Head of caudate nucleus (tissue), 42 donors: ENCODE measurements around the gene HBA2.
"Not testable (repeated sequence)": the region's sequence is repeated elsewhere in the genome, so short reads cannot be mapped to it uniquely, and the experiment has no call there.

Experiments
- DNase-seq, 42 donors: peaks; one replicate each; pipeline versions ENCODE4 v3.0.0 to v3.0.0-alpha.2; 2020 to 2021; ENCODE audit warnings: mixed read lengths in 7 of 42
- intact Hi-C: fragments of 100-400 bp; cut with DNase I; formaldehyde crosslinking; loops from one replicate; pipeline ENCODE4 v1.15.0; 2022

HBA2 gene

DNA sequence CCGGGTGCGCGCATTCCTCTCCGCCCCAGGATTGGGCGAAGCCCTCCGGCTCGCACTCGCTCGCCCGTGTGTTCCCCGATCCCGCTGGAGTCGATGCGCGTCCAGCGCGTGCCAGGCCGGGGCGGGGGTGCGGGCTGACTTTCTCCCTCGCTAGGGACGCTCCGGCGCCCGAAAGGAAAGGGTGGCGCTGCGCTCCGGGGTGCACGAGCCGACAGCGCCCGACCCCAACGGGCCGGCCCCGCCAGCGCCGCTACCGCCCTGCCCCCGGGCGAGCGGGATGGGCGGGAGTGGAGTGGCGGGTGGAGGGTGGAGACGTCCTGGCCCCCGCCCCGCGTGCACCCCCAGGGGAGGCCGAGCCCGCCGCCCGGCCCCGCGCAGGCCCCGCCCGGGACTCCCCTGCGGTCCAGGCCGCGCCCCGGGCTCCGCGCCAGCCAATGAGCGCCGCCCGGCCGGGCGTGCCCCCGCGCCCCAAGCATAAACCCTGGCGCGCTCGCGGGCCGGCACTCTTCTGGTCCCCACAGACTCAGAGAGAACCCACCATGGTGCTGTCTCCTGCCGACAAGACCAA is at the start of gene HBA2:
HBA2 (plus strand) TSS at position 503 of the 568 bp plus-strand sequence; CDS start at position 540, 37 bp downstream.
- DNase-seq, intact Hi-C loops: not testable (repeated sequence)

DNA sequence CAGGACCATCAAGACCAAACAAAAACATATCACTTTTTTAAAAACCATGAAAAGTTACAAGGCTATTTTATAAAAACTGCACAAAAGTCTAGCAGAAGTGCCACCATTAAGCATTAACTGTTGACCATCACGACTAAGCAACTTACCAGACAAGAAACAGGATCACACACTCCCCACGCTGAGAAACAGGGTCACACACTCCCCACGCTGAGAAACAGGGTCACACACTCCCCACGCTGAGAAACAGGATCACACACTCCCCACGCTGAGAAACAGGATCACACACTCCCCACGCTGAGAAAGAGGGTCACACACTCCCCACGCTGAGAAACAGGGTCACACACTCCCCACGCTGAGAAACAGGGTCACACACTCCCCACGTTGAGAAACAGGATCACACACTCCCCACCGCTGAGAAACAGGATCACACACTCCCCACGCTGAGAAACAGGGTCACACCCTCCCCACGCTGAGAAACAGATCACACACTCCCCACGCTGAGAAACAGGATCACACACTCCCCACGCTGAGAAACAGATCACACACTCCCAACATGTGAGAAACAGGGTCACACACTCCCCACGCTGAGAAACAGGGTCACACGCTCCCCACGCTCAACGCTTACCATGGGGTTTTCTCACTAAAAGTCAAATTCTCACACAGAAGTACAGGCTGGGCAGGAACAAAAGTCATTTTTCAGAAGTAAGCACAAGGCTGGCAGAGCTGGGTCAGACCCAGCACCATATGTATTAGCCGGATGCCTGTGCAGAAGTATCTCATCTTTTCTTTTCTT is 48.9 kb upstream of the HBA2 start:
- intact Hi-C loops: not testable (repeated sequence)
- DNase-seq: peak in 4 of 42 donors; percentile 13 to 38 (median 14)

DNA sequence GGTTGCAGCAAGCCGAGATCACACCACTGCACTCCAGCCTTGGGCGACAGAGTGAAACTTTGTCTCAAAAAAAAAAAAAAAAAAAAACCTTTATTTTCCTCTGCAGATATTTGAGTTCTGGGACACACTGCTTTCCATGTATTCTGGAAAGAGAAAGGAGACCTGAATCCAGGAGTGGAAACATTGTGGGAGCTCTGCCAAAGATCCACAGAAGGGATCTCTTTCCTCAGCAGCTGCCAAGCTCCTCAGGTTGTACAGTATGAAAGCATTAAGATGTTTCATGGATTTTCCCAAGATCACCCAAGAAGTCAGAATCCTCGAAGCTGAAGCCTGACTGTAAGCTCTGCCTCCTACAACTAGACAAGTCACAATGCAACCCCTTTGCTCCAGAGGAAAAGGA is 47.7 kb upstream of the HBA2 start:
- intact Hi-C loops: no loop called here
- DNase-seq: no peak

DNA sequence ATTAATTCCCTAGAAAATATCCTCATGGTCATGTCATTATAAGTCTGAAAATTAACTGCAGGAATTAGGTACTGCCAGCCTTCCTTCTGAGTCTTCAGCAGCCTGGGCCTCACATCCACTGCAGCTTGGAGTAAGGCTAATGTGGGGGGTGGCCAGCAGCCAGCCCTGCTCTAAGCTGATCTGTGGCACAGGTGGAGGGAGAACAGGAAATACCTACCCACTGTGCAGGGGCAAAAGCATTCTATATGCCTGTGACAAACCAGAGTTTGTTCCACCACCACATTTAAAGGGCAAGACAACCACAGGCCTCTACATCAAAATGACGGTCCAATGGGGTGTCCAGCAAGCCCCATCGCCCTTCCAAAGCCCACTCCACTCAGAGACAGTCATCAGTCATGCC is 43.6 kb upstream of the HBA2 start:
- no peak for DNase-seq

DNA sequence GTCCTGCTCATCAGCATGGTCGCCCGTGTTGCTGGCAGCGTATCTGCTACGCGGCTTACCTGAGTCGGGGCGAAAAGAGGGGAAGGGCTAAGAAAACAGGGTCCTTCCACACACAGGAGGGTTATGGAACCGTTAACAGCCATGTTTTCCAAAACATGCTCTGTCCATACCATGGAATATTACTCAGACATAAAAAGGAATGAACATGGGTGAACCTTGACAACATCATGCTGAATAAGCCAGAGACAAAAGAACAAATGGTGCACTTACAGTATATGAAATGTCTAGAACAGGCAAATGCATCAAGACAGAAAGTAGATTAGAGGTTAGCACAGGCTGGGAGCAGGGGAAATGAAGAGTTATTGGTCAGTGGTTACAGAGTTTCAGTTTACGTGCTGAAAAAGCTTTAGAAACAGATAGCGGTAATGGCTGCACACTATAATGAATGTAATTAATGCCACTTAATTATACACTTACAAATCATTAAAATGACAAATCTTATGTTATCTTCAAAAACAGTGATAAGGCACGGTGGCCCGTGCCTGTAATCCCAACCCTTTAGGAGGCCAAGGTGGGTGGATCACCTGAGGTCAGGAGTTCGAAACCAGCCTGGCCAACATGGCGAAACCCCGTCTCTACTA is 42.0 kb upstream of the HBA2 start:
- intact Hi-C loops: no loop called here
- DNase-seq: no peak

More for the DNA sequence above, 43.6 kb upstream of the HBA2 start:
- intact Hi-C loops: no loop called here

DNA sequence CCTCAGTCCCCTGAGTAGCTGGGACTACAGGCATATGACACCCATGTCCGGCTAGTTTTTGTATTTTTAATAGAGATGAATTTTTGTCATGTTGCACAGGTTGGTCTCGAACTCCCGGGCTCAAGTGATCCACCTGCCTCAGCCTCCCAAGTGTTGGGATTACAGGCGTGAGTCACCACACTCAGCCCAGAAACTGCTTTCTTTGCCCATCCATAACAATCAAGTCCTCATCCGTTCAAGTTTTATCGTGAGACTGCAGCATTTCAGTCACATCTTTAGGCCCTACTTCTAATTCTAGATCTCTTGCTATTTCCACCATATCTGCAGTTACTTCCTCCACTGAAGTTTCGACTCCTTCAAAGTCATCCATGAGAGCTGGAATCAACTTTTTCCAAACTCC is 40.6 kb upstream of the HBA2 start:
- no peak for DNase-seq
- intact Hi-C loops: no loop called here

DNA sequence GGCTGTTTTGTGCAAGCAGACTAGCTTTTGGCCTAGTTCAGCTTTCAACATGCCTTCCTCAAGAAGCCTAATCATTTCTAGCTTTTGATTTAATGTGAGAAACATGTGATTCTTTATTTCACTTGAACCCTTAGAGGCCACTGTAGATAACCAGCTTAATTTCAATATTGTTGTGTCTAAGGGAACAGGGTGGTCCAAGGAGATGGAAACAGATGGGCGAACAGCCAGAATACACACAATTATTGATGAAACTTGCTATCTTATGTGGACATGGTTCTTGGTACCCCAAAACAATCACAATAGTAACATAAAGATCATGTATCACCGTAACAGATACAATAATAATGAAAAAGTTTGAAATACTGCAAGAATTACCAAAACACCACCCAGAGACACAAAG is 39.0 kb upstream of the HBA2 start:
- intact Hi-C loops: no loop called here
- no peak for DNase-seq

DNA sequence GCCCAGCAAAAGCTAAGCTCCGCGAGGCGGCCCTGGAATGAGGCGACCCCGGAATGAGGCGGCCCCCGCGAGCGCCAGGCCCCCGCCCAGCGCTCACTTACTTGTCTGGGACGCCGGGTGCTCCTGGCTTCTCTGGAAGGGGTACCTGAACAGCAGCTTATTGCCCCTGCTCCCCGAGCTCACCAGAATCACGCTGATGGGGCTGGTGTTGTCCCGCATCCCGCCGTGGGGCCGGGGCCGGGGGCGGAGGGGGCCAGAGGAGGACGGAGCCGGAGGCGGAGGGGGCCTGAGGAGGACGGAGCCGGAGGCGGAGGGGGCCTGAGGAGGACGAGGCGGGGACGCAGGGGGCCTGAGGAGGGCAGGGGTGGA is 34.6 kb upstream of the HBA2 start:
- peak in 18 of 42 donors; percentile 8 to 51 (median 23) for DNase-seq

DNA sequence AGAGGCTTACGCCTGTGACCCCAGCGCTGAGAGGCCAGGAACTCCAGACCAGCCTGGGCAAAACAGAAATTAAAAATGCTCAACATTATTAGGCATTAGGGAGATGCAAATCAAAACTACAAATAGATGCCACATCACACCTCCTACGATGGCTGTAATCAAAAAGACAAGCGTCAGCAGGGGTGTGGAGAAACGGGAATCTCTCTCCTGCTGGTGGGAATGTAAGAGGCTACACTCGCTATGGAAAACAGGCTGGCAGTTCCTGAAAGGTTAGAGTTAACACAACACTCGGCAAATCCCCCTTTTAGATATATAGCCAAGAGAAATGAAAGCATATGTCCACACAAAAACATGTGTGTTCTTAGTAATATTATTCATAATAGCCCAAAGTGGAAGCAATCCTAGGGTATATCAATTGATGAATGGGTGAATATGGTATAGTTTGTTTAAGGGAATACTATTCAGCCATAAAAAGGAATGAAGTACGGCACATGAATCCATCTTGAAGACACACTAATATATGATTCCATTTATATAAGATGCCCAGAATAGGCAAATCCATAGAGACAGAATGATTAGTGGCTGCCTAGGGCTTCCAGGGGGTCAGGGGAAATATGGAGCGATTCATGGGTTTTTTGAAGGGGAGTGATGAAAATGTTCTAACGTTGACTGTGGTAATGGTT is 32.4 kb upstream of the HBA2 start:
- DNase-seq: peak in 1 of 42 donors; percentile 7
- intact Hi-C loops: no loop called here

More for the DNA sequence above, 34.6 kb upstream of the HBA2 start:
- intact Hi-C loops: no loop called here

DNA sequence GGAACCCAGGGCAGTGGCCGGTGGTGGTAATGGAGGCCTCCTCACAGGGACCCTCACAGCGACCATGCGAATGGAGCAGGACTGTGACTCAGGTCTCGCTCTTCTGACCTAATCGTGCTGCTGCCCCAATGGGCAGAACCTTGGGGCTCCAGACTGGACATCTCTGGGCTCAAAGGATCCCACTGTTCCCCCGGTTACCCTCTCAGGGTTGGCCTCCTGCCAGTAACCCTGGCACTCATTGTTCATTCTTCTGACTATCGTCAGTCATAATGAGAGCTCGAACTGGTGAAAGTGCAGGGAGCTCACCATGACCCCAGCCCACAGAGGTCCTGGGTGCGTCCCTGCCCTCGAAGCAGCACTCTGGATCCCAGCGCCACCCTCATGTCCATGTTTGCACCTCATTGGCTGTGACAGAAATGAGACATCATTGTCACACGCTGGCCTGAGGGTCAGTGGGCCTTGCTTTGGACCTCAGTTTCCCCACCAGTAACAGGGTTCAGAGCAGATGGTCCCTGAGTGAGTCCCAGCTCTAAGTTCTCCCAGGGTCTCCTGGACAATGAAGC is 30.2 kb upstream of the HBA2 start:
- intact Hi-C loops: no loop called here
- DNase-seq: peak in 28 of 42 donors; percentile 17 to 69 (median 42)

DNA sequence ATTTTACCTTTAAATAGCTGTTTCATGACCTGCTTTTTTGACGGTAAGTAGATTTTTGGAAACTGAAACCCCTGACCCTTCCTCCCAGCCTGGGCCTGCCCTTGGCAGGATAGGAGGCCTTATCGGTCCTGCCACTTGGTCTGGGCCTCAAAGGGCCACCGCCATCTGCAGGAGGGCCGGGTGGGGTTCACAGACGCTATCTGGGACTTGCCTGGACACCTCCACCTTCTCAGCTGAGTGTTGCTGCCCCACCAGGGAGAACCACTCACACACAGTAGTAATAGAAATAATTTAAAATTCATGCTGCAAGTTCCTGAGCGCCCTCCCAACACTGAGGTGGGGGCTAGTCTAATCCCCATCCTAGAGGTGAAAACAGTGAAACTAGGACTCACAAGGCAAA is 29.6 kb upstream of the HBA2 start:
- intact Hi-C loops: no loop called here
- DNase-seq: no peak

DNA sequence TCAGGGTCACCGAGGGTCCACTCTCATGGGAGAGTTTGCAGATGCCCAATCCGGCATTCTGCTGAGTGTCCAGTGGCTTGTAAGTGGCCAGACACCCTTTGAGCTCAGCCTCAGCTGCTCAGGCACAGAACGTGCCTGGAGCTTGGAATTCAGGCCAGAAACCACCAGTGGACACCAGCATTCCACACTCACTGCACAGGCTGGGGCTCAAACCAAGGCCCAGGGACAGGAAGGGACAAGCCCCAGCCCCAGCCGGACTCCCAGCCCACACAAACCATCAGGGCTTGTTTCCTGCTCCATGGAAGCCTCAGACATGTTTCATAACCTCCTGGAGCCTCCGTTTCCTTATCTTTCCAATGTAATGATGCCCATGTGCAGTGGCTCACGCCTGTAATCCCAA is 29.2 kb upstream of the HBA2 start:
- DNase-seq: no peak
- intact Hi-C loops: no loop called here

DNA sequence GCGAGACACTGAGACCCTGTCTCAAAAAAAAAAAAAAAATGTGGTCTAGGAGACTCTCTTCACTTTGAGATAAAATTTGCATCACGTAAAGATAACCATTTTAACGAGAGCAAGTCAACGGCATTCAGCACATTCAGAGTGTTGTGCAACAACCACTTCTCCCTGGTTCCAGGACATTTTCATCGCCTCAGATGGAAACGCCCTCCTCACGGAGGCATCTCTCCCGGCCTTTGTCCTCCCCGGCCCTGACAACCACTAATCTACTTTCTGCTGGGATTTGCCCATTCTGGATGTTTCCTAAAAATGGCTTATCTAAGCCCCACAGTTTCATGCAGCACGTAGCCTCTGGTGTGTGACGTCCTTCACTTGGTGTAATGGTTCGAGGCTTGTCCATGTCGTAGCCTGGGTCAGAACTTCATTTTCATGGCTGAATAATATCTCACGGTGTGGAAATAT is 27.9 kb upstream of the HBA2 start:
- DNase-seq: no peak
- intact Hi-C loops: no loop called here

DNA sequence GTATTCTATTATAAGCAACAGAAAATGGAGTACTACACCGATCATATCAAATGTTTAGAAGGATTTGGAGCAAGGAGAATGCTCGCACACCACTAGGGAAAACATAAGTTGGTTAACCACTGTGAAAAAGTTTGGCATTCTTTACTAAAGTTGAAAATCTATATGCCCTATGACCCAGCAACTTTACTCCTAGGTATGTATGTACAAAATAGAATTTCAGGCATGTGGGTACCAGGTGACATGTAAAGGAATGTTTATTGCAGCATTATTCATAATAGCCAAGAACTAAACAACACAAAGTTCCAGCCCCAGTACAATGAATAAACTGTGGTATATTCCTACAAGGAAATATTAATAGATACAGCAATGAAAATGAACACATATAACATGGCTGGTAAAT is 26.0 kb upstream of the HBA2 start:
- intact Hi-C loops: no loop called here
- DNase-seq: no peak

DNA sequence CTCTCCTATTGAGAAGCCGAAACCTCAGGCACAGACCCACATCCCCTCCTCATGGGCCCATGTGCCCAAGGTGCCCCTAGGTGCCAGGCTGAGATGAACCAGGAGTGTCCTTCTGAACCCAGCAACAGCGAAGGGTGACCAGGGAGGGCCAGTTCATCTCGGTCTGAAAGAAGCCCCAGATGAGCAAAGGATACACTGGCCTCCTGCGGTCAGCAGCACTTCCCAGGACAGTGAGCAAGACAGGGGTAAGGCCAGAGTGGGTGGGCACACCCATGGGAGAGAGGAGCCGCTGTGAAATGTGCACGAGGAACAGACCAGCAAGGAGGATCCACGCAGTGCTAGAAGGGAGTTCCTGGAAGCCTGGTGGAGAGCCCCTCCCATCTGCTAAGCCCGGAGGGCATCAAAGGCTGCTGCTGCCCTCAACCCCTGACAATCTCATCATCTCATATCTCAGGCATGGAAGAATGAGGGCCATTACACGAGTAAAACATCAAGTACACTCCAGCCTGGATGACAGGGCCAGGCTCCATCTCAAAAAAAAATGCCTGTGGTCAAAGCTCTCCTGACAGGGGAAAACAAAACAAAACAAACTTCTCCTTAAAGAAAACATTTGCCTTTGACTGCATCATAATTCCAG is 23.5 kb upstream of the HBA2 start:
- intact Hi-C loops: no loop called here
- peak in 1 of 42 donors; percentile 25 for DNase-seq

DNA sequence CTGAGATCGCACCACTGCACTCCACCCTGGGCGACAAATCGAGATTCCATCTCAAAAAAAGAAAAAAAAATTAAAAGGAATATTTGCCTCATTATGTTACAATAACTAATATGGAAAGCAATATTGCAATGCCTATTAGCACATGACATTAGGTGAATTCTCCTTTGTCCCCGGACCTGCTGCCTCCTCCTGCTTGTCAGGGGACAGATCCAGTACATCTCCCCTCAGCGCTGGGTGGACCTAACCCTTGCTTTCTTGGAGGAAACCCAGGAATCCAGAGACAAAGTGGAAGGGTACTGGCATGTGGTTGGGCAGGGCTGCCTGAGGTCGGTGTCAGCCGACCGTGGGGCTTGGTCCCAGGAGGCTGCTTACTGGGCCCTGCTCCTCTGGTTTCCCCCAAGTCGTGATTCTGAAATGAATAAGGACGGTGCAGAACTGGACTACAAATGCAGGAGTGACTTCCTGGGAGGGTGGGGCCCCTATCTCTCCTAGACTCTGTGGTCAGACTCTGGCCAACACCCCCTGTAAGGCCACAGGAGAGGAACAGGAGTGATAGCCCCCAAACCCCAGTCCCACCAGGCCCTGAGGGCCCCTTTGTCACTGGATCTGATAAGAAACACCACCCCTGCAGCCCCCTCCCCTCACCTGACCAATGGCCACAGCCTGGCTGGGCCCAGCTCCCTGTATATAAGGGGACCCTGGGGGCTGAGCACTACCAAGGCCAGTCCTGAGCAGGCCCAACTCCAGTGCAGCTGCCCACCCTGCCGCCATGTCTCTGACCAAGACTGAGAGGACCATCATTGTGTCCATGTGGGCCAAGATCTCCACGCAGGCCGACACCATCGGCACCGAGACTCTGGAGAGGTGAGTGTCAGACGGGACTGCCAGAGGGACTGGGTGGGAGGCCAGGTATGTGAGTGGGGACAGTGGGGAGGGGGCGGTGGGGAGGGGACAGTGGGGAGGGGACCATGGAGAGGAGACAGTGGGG is 20.2 kb upstream of the HBA2 start, which contains the start of gene HBZ:
HBZ (plus strand) TSS at position 504 of the 988 bp plus-strand sequence; CDS start at position 770, 266 bp downstream.
- peak in 1 of 42 donors; percentile 32 for DNase-seq

DNA sequence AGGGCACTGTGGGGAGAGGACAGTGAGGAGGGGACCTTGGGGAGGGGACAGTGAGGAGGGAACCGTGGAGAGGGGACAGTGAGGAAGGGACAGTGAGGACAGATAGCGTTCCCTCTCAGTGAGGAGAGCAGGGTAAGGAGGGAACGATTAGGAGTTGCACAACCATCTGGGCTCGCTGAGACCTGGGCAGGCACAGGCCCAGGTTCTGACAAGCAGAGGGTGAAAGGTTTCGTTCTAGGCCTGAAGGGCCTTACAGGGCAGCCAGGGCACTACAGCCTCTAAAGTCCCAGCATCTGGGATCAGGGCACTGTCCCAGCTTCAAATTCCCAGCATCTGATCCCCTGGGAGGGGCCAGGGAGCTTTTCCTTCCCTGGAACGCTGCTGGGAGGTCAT is 19.6 kb upstream of the HBA2 start:
- DNase-seq, intact Hi-C loops: not testable (repeated sequence)

More for the DNA sequence above, 20.2 kb upstream of the HBA2 start, which contains the start of gene HBZ:
- intact Hi-C loops: no loop called here
